C4-2B (cell line): ENCODE data around the gene TPD52L2.

Experiments
- H3K27ac ChIP-seq: fragments of 450-650 bp; 2 replicates; pipeline ENCODE4 v1.5.1; 2017
- ZFX ChIP-seq: fragments of 450-650 bp; IDR thresholded peaks from 2 replicates; pipeline ENCODE4 v1.6.1; 2017
- TF ChIP-seq, protein P1 (sequence below): fragments of 450-650 bp; conservative IDR thresholded peaks from 2 replicates; pipeline ENCODE4 v1.5.1; 2017; ENCODE audit warnings: mild to moderate bottlenecking

TPD52L2 gene

DNA sequence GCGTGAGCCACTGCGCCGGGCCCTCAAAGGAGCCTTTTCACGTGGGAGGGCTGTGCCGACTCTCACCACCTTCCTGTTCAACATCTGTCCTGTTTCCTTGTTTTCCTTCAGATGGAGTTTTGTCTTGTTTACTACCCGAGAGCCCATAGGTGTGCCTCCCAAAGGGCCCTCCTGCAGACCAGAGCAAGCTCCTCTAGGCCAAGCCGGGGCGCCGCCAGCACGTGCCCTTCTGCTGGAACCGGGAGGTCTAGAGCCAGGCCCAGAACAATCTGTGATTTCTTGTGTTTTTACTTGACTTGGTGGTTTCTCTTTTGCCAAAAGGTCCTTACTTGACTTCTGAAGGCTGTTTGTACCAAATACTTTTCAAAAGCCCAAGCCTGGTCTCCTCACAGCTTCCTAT is 21.9 kb downstream of the TPD52L2 start:
- peak overlapping the region; percentile 21; the same call in 1 of the 2 replicates for H3K27ac ChIP-seq
- TF ChIP-seq ZFX: no peak
- TF ChIP-seq, protein P1, sequence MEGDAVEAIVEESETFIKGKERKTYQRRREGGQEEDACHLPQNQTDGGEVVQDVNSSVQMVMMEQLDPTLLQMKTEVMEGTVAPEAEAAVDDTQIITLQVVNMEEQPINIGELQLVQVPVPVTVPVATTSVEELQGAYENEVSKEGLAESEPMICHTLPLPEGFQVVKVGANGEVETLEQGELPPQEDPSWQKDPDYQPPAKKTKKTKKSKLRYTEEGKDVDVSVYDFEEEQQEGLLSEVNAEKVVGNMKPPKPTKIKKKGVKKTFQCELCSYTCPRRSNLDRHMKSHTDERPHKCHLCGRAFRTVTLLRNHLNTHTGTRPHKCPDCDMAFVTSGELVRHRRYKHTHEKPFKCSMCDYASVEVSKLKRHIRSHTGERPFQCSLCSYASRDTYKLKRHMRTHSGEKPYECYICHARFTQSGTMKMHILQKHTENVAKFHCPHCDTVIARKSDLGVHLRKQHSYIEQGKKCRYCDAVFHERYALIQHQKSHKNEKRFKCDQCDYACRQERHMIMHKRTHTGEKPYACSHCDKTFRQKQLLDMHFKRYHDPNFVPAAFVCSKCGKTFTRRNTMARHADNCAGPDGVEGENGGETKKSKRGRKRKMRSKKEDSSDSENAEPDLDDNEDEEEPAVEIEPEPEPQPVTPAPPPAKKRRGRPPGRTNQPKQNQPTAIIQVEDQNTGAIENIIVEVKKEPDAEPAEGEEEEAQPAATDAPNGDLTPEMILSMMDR: no peak

DNA sequence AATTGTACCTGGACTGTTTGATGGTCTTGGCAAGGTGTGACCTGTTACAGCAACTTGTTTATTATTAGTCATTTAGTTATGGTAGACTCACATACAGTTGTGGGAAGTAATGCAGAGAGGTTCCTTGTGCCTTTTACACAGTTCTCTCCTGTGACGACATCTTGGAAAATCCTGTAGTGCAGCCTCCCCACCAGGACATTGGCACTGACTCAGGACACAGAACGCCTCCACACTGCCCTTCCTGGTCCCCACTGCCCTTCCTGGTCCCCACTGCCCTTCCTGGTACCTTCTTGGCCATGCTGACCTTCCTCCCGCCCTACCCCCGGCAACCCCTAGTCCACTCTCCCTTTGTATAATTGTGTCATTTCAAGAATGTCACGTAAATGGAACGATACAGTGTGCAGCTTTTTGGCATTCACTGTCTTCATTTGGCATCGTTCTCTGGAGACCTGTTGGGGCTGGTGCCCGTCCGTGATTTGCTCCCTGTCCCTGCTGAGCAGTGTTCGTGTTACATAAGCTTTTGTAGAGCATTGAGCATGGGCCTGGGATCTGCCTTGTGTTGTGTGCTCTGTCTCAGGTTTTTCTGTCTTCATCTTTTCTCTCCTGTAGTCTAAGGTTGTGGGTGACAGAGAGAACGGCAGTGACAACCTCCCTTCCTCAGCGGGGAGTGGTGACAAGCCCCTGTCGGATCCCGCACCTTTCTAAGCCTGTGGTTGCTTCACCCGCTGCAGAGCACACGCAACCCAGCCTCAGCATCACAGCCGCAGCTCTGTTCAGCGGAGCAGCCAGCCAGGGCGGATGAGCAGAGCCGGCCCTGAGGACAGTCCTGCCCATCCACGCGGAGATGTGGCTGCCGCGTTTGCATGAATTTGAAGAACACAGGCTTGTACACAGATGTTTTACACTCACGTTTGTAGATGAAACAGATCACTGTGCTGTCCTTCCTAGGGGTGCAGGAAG is 24.5 kb downstream of the TPD52L2 start:
- TF ChIP-seq, protein P1: no peak
- TF ChIP-seq ZFX: no peak
- H3K27ac ChIP-seq: peak overlapping the region; percentile 69

DNA sequence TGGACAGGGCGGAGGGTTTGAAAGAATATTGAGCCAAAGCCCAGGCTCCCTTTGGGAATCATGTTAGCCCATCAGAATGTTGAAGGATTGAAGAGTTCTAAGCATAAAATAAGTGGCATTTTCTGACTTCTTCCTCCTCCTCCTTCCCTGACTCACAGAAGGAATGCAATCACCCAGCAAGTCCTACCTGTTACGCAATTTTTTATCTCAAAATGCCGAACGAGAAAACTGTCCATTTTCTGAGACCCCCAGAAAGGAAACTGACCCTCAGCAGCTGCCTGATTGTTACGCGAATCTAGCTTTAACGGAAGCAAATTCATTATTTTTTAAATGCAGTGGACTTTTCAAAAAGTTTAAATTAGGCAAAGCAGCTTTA is 25.1 kb downstream of the TPD52L2 start:
- peak overlapping the region; percentile 69 for H3K27ac ChIP-seq

DNA sequence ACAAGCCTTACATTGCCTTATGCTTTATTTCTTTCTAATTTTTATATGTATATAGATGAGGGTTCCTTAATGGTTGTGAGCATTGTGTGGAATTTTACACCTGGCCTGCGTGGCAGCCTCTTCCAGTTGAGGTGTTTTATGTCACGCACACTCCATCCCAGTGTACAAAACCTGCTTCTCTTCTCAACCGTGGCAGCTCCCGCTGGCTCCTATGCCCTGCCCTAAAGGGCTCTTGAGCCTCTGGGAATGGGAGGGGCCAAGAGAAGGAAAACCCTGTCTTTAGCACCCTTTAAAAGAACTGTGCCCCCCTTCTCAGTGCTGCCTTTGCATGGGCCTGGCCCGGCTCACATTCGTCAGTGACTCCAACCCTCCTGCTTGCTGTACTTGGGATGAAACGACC is 25.5 kb downstream of the TPD52L2 start:
- no peak overlapping the region for H3K27ac ChIP-seq
- TF ChIP-seq, protein P1: no peak
- TF ChIP-seq ZFX: no peak

More for the DNA sequence above, 25.1 kb downstream of the TPD52L2 start:
- TF ChIP-seq, protein P1: no peak
- TF ChIP-seq ZFX: no peak

DNA sequence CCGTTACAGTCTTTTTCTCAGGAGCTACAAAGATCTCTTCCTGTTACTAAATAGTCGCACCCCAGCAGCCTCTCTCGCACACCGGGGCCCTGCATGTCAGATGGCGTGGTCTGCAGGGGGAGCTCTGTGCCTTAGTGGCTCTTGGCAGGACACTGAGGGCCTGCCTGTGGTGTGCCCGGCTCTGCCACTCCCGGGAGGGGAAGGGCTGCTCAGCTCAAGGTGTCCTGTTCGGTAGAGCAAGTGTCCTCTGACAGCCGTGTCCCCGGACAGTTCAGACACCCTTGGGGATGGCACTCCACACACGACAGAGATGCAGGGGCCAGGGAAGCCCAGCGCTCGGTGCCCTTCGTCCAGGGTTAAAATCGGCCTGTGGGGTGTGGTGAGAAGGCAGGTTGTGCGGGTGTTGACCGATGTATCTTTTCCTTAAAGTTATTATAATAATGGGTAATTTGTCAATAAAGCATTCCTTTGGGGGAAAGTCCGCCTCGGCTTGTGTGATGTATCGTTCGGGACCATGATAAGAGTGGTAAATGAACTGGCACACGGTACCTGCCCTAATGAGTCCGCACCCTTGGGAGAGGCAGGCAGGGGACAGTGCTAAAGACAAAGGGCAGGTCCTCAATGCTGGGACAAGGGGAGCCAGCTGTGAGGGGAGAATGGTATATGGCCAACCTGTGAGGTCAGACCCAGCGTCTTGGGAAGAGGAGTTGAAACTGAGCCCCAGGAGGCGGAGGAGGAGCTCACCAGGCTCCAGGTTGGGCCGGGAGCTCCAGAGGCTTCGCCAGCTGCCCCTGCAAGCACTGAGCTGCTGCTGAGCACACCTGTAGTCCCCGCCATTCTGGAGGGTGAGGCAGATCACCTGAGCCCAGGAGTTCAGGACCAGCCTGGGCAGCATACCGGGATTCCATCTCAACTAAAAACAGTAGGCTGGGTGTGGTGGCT is 26.3 kb downstream of the TPD52L2 start:
- H3K27ac ChIP-seq: no peak overlapping the region
- no peak for TF ChIP-seq ZFX
- TF ChIP-seq, protein P1: no peak

DNA sequence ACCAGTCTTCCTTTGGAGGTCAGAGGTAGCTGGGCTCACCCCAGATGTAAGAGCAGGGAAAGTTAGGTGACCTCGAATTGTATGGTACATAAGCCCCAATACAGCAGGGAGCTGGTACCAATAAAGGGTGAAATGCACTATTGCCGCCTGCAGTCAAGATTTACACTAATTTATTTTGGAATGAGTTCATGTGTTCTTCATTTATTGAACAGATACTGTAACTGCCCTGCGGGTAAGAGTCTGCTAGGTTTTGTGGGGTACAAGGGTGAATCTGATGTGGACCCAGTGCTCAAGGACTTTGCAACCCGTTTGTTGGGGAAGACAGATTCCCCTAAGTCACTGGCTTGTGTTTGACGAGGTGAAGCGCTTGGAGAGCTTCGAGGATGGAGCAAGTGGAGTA is 27.3 kb downstream of the TPD52L2 start:
- no peak for TF ChIP-seq ZFX
- TF ChIP-seq, protein P1: no peak
- H3K27ac ChIP-seq: no peak overlapping the region
